RWPE1 (cell line): ENCODE data around the gene INTS15.

Experiments
- CTCF ChIA-PET: fragments of 350-600 bp; sonication (Branson Sonifier 250); formaldehyde crosslinking; extraction: SDS; loops from one replicate; lab custom pipeline; 2021; lab: Yijun Ruan, JAX
- POLR2A ChIA-PET: fragments of 400-600 bp; formaldehyde crosslinking; extraction: SDS; loops from one replicate; lab custom pipeline; 2020; ENCODE audit warnings: antibody characterized with exemption; ENCODE audit not compliant: low non-redundant PET; lab: Yijun Ruan, JAX
- DNase-seq: peaks from one replicate; pipeline ENCODE4 v3.0.0; 2012; ENCODE audit warnings: low spot score
- H3K27ac ChIP-seq: fragments of 450-650 bp; 2 replicates; pipeline ENCODE4 v1.5.1; 2017
- TF ChIP-seq, protein P1 (sequence below): fragments of 450-650 bp; conservative IDR thresholded peaks from 2 replicates; pipeline ENCODE4 v1.5.1; 2017; ENCODE audit warnings: low read depth, mild to moderate bottlenecking

The INTS15 gene

DNA sequence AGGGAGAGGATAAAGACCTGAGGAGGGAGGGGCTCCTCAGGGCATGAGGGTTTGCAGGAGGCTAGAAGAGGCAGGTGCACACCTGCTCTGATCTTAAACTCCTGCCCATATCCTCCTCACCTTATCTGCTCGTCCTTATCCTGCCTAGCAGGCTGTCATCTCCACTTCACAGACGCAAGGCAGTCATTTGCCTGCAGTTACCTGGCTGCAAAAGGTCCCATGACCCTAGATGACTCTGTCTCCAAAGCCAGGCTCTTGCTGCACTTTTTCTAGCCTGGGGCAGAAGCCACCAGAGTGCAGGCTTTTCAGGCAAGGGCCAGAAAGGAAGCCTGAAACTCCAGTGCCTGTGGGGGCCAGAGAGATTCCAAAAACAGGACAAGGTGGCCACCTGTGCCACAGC is 23.9 kb downstream of the INTS15 start:
- CTCF ChIA-PET: interaction anchor here (0.7 kb wide), 1 partner anchor 1220 kb away, joined by 3 read pairs; no protein-coding TSS in a partner anchor
- TF ChIP-seq, protein P1, sequence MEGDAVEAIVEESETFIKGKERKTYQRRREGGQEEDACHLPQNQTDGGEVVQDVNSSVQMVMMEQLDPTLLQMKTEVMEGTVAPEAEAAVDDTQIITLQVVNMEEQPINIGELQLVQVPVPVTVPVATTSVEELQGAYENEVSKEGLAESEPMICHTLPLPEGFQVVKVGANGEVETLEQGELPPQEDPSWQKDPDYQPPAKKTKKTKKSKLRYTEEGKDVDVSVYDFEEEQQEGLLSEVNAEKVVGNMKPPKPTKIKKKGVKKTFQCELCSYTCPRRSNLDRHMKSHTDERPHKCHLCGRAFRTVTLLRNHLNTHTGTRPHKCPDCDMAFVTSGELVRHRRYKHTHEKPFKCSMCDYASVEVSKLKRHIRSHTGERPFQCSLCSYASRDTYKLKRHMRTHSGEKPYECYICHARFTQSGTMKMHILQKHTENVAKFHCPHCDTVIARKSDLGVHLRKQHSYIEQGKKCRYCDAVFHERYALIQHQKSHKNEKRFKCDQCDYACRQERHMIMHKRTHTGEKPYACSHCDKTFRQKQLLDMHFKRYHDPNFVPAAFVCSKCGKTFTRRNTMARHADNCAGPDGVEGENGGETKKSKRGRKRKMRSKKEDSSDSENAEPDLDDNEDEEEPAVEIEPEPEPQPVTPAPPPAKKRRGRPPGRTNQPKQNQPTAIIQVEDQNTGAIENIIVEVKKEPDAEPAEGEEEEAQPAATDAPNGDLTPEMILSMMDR: no peak

DNA sequence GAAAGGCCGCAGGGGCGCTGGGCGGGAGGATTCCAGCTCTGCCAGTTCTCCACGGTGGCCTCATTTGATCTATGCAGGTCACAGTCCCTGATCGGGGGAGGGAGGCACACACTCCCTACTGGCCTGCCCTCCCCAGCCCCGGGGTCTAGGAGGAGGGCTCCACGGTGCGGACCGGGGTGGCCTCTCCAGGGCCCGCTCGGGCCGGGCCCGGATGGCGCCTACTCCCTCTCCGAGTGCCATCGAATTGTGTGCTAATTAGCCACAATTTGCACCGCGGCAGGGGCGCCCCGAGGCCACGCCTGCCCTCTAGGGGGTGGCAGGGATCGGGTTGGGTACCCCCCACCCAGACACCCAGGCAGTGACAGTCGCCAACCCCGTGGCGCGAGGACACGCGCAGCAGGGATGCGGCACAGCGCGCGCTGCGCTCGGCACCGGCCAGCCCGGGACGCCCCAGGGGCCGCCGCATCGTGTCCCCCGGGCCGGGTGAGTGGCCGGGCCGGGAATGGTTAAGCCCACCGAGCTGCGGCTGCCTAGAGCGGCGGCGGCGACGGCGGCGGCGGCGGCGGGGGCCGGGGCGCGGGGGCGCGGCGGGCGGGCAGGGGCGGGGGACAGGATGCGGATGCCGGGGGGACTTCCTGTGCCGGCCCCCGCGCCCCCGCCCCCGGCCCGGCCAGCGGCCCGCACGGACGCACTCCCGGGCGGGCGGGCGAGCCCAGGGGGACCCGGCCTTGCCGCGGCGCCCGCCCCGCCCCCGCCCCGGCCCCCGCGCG is 25.3 kb downstream of the INTS15 start, which contains the start of gene ZNF853:
ZNF853 (plus strand) TSS at position 658 of the 770 bp plus-strand sequence. CDS start 565 bp downstream, outside the sequence.
- H3K27ac ChIP-seq: no peak within 1 kb of the TSS
- DNase-seq: no peak
- POLR2A ChIA-PET: no interaction called here
- TF ChIP-seq, protein P1: no peak
- CTCF ChIA-PET: interaction anchor here (0.7 kb wide), 1 partner anchor 26 kb away, joined by 3 read pairs; no protein-coding TSS in a partner anchor

More for the DNA sequence above, 23.9 kb downstream of the INTS15 start:
- no peak for DNase-seq
- POLR2A ChIA-PET: no interaction called here
- H3K27ac ChIP-seq: no peak overlapping the region

DNA sequence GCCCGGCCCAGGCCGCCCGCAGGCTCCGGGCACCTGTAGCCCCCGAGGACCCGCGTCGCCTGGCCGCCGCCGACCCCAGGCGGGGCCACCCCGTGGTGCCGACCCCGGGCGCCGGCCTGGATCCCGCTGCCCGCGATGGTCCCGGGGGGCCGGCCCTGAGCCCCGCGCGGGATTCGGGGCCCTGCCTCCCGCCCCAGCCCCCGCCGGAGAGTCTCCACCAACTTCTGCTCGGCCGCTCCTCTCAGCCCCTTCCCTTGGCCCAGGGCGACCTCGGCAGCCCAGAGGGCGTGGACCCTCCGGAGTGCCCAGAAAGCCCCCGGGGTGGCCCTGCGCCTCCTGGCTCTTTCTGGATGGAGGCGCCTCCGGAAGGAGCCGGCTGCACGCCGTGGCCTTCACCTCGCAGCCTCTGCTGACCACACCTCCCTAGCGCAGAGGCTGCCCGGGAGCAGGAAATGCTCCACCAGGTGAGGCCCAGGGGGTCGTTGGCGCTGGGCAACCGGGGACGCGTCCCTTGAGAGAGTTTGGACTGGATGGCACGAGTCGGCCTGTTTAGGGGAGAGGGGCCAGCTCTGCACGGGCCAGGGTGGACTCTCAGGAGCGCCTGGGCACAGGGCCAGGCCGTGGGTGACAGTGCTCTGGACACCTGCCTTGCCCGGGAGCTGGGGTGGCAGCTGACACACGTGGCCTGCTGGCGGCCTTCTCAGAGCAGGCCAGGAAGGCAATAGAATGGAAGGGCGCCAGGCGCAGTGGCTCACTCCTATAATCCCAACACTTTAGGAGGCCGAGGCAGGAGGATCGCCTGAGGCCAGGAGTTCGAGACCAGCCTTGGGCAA is 26.1 kb downstream of the INTS15 start:
- no peak for DNase-seq
- no peak overlapping the region for H3K27ac ChIP-seq
- ChIA-PET POLR2A (no interaction called here), CTCF (interaction anchor here (0.7 kb wide), 1 partner anchor 25 kb away, joined by 3 read pairs; no protein-coding TSS in a partner anchor)
- TF ChIP-seq, protein P1: no peak

DNA sequence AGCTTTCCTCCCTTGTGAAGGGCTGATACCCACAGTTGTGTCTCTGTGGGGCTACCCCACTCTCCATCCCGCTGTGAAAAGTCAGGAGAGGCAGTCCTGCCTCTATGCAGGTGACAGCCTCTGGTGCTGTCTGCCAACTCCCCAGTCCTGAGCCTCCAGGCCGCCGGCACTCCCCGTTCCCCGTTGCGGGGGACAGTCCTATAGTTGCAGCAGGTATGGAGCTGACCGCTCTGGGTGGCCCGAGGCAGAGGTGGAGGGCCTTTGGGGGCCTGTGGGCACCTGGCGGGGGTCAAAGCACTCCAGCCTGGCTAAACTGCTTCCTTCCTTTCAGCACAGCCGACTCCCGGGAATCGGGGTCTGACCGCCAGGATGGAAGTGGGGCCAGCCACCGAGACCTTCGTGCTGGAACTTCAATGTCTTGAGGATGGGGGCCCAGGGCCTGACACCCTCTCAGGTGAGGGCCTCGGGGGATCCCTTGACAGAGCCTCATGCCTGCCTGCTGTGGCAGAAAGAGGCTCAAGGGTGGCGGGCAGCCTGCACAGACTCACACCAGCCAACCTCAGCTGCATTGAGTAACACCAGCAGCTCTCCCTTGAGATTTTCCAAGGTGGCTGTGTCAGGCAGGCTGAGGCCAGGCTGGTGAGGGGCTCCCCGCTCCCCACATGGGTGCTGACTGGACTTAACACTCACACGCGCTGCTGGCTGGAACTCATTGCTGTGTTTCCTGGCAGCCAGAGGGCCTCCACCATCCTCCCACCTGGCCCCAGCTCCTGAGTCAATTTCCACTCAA is 27.2 kb downstream of the INTS15 start:
- TF ChIP-seq, protein P1: no peak
- no peak for DNase-seq
- no peak overlapping the region for H3K27ac ChIP-seq
- CTCF ChIA-PET: no interaction called here
- POLR2A ChIA-PET: interaction anchor here (0.5 kb wide), 1 partner anchor 566 kb away, joined by 5 read pairs; no protein-coding TSS in a partner anchor

DNA sequence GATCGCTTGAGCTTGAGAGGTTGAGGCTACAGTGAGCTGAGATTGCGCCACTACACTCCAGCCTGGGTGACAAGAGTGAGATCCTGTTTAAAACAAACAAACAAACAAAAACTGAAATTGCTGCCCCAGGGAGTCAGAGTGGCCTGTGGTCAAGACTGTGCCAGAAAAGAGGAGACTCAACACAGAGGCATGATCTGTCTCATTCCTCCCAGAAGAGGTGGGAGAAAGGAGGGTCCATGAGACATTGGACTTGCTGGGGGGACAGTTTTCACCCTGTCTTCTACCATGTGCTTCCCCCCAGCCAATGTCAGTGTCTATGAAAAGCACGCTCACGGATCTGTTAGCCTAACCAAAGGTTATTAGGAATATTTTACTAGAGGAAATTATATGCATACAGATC is 28.8 kb downstream of the INTS15 start:
- POLR2A ChIA-PET: no interaction called here

More for the DNA sequence above, 28.8 kb downstream of the INTS15 start:
- CTCF ChIA-PET: no interaction called here
- no peak for DNase-seq
- no peak overlapping the region for H3K27ac ChIP-seq
- TF ChIP-seq, protein P1: no peak
